ENCODE results near the gene PDIA3. TPM values are rescaled to one million over a fixed set of nuclear protein-coding genes. Genes with fewer than 3 reads are reported as not detected.

The PDIA3 gene
- total RNA-seq, 2 experiments from 2014 or later, result 306 to 313 TPM

DNA sequence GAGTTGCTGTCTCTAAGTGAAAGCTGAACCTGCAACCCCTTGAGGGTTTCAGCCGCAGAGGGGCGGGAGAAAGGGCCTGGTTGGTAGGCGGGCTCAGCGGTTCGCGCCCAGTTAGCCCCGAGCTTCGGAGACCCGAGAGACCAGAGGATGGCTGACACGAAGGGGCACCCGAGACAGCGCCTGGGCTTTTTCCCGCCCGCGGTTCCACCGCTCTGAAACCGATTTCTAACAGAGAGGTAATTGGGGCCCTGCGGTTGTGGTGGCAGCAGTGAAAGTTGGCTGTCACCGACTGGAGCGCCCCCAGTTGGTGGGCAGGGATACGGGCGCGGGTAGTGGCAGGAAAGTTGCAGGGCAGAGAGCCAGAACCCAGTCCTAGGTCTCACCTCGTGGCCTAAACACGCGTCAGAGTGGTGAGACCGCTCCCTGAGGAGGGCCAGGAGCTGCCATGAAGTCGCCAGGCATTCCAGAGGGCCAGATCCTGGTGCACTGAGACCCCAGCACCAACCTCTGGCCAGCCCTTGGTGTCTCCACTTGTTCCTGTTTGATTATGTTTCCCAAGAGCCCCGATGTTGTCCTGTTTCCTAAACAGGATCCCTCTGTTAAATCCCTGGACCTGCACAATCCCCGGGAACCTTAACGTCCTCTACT lies 31.2 kb downstream of the PDIA3 start:
- peak; percentile 91 for DNase-seq
- ATAC-seq, result peak; percentile 88
- POLR2A ChIA-PET, result interaction anchor here (0.6 to 2.7 kb wide), 13 partner anchors 12 to 461 kb away, joined by 3 to 18 read pairs (median 6); partner anchors contain the start of genes HYPK, MFAP1, SERF2 and SERINC4

DNA sequence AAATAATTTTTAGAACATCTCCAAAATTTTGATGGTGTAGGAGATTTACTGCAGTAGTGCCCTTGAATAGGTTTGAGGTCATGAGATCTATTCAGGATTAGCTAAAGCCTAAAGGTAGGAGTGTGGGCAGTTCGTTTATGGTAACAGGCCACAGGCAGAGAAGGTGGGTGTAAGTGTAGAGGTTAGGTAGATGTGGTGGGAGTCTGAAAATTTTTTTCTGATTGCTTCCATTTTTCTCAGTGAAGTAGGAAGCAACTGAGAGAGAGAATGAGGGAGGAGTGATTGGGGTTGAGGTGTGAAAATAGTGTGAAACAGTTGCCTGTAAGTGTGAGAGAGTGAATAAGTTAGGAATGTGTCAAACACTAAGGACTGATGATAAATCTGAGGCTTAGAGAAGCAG lies 32.8 kb downstream of the PDIA3 start:
- H3K27me3 Mint-ChIP-seq (ENCODE audit: low read depth), result no peaks in the 10 kb centered on the region
- no peak overlapping the region for H3K4me3 Mint-ChIP-seq
- peaks cover 10% of the 10 kb centered on the region for H3K36me3 Mint-ChIP-seq (ENCODE audit: low read depth)
- peaks cover 28% of the 10 kb centered on the region for H3K4me1 Mint-ChIP-seq (ENCODE audit: low read depth)
- ChIA-PET POLR2A (no interaction called here), CTCF (interaction anchor here (3.6 kb wide), 1 partner anchor 11 kb away, joined by 42 read pairs; the partner anchor contains the start of gene SERF2)
- DNase-seq (no peak), ATAC-seq (no peak)
- H3K9me3 Mint-ChIP-seq (ENCODE audit: insufficient read depth), result no peaks in the 10 kb centered on the region
- H3K27ac Mint-ChIP-seq, result peak overlapping the region; percentile 40

More for the DNA sequence above, 31.2 kb downstream of the PDIA3 start:
- no peaks in the 10 kb centered on the region for H3K27me3 Mint-ChIP-seq (ENCODE audit: low read depth)
- peak overlapping the region; percentile 95 for H3K27ac Mint-ChIP-seq
- peaks cover 26% of the 10 kb centered on the region for H3K36me3 Mint-ChIP-seq (ENCODE audit: low read depth)
- CTCF ChIA-PET, result interaction anchor here (0.5 to 3.6 kb wide), 19 partner anchors 9 to 278 kb away, joined by 3 to 42 read pairs (median 6); partner anchors contain the start of genes HYPK, MFAP1, PDIA3 and SERF2
- peaks cover 28% of the 10 kb centered on the region for H3K4me1 Mint-ChIP-seq (ENCODE audit: low read depth)
- H3K4me3 Mint-ChIP-seq, result peak overlapping the region; percentile 92
- H3K9me3 Mint-ChIP-seq (ENCODE audit: insufficient read depth), result no peaks in the 10 kb centered on the region

DNA sequence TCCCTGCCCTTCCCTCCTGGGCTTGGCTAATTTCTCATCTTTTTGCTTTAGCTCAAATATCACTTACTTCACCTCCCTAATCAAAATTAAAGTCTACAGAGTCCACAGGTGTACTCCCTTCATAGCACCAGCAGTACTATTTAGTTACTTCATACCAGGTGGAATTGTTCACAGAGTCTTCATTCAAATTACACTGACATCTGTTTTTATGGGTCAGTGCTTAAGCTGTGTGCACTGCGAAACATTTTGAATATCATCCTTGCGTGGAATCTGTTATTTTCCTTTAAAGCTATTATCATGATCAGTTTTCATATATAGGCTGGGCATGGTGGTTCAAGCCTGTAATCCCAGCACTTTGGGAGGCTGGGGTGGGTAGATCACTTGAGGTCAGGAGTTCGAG lies 43.2 kb downstream of the PDIA3 start:
- Mint-ChIP-seq H3K27ac (no peak overlapping the region), H3K4me3 (no peak overlapping the region), H3K36me3 (ENCODE audit: low read depth) (peaks cover 29% of the 10 kb centered on the region), H3K4me1 (ENCODE audit: low read depth) (peaks cover 22% of the 10 kb centered on the region), H3K9me3 (ENCODE audit: insufficient read depth) (no peaks in the 10 kb centered on the region), H3K27me3 (ENCODE audit: low read depth) (no peaks in the 10 kb centered on the region)
- DNase-seq (no peak), ATAC-seq (no peak)
- ChIA-PET CTCF (interaction anchor here (4.9 kb wide), 1 partner anchor 12 kb away, joined by 42 read pairs; the partner anchor contains the start of gene ELL3), POLR2A (interaction anchor here (0.9 kb wide), 1 partner anchor 12 kb away, joined by 4 read pairs; no protein-coding TSS in a partner anchor)

DNA sequence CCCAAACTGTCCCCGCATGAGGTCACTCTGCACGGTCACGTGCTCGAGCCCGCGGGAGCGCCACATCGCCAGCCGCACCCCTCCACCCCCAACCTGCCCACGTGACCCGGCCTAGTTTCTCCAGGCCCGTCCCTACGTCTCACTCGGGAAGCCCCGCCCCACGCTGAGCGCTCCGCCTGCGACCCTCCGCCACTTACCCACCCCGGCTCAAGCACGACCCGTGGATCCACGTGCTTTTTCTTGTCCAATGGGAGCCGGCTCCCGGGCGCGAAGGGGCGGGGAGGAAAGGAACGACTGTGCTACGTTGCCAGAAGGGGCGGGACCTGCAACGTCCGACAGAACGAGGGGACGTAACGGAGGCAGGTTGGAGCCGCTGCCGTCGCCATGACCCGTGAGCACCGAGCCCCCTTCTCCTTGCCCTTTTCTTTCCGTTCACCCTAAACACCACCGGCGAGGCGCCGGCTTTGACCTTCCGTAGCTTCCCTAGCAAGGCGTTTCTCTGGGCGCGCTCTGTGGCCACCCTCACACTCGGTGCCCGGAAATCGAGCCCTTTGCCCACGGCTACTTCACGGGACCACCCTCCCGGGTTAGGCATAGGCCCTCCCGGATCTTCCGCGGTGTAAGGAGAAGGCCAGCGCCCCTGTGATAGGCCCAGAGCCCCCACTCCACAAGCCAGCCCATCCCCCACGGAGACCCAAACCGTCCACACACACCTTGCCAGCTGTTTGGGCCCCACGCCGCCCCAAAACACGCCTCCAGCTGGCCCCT lies 45.9 kb downstream of the PDIA3 start, which contains the start of gene SERF2:
SERF2 (plus strand) TSS at position 328 of the 768 bp plus-strand sequence; CDS start at position 385, 57 bp downstream.
- Mint-ChIP-seq H3K9me3 (ENCODE audit: insufficient read depth) (no peaks in the 10 kb centered on the region), H3K4me1 (ENCODE audit: low read depth) (peaks cover 44% of the 10 kb centered on the region), H3K4me3 (peak within 1 kb of the TSS; percentile 96), H3K27me3 (ENCODE audit: low read depth) (no peaks in the 10 kb centered on the region), H3K27ac (peak within 1 kb of the TSS; percentile 98), H3K36me3 (ENCODE audit: low read depth) (peaks cover 48% of the 10 kb centered on the region)
- peak; percentile 100 for DNase-seq
- ChIA-PET POLR2A (interaction anchor here (0.5 to 3.7 kb wide), 8 partner anchors 9 to 932 kb away, joined by 3 to 21 read pairs (median 6); partner anchors contain the start of genes ELL3, HYPK, MFAP1 and PDIA3), CTCF (interaction anchor here (0.9 to 4.9 kb wide), 6 partner anchors 8 to 36 kb away, joined by 3 to 42 read pairs (median 4); partner anchors contain the start of genes ELL3, HYPK and SERINC4)
- peak; percentile 96 for ATAC-seq

DNA sequence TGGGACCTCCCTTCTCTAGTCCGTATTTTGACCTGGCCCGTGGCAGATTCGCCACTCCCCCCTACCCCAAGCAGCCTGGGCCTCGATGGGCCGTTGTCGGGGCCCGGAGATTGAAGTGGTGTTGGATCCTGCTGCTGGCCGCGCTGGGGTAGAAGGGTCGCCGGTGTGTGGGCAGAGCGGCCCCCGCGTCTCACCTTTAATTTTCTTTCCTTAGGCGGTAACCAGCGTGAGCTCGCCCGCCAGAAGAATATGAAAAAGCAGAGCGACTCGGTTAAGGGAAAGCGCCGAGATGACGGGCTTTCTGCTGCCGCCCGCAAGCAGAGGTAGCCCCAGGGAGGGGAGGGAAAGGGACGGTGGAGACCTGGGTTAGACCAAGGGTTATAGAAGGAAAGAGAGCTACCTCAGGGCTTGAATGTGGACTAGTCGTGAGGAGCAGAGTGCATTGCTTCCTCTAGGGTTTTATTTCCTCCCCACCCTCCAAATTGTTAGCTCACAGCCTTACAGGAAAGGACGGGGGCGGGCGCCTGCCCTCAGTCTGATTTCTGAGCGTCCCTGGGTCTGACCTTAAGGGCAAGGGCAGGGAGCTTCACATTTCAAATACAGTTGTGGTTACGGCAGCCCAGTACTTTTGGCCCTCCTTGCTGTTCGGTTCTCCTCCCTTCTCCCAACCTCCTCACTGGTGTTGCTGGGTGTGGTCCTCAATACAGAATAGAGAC lies 46.7 kb downstream of the PDIA3 start:
- DNase-seq (peak; percentile 51), ATAC-seq (no peak)
- H3K36me3 Mint-ChIP-seq (ENCODE audit: low read depth), result peaks cover 51% of the 10 kb centered on the region
- H3K27me3 Mint-ChIP-seq (ENCODE audit: low read depth), result no peaks in the 10 kb centered on the region
- H3K4me3 Mint-ChIP-seq, result peak overlapping the region; percentile 96
- peaks cover 44% of the 10 kb centered on the region for H3K4me1 Mint-ChIP-seq (ENCODE audit: low read depth)
- H3K9me3 Mint-ChIP-seq (ENCODE audit: insufficient read depth), result no peaks in the 10 kb centered on the region
- POLR2A ChIA-PET, result interaction anchor here (0.5 to 3.7 kb wide), 10 partner anchors 9 to 931 kb away, joined by 3 to 21 read pairs (median 6); partner anchors contain the start of genes ELL3, HYPK, MFAP1 and PDIA3
- peak overlapping the region; percentile 98 for H3K27ac Mint-ChIP-seq
- CTCF ChIA-PET, result interaction anchor here (0.8 to 1.4 kb wide), 5 partner anchors 16 to 35 kb away, joined by 3 to 9 read pairs (median 3); partner anchors contain the start of gene ELL3

DNA sequence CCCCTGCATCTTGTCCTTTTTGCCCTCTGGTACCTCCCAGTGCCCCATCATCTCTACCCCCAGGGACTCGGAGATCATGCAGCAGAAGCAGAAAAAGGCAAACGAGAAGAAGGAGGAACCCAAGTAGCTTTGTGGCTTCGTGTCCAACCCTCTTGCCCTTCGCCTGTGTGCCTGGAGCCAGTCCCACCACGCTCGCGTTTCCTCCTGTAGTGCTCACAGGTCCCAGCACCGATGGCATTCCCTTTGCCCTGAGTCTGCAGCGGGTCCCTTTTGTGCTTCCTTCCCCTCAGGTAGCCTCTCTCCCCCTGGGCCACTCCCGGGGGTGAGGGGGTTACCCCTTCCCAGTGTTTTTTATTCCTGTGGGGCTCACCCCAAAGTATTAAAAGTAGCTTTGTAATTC lies 47.4 kb downstream of the PDIA3 start:
- no peak for DNase-seq
- peaks cover 48% of the 10 kb centered on the region for H3K4me1 Mint-ChIP-seq (ENCODE audit: low read depth)
- CTCF ChIA-PET, result interaction anchor here (0.8 to 3.6 kb wide), 6 partner anchors 17 to 34 kb away, joined by 3 to 17 read pairs (median 4); partner anchors contain the start of gene ELL3
- H3K27me3 Mint-ChIP-seq (ENCODE audit: low read depth), result no peaks in the 10 kb centered on the region
- H3K4me3 Mint-ChIP-seq, result peak overlapping the region; percentile 96
- no peaks in the 10 kb centered on the region for H3K9me3 Mint-ChIP-seq (ENCODE audit: insufficient read depth)
- peak overlapping the region; percentile 98 for H3K27ac Mint-ChIP-seq
- H3K36me3 Mint-ChIP-seq (ENCODE audit: low read depth), result peaks cover 57% of the 10 kb centered on the region
- ATAC-seq, result no peak
- POLR2A ChIA-PET, result interaction anchor here (0.7 to 3.7 kb wide), 8 partner anchors 8 to 47 kb away, joined by 3 to 21 read pairs (median 6); partner anchors contain the start of genes ELL3, HYPK, MFAP1 and PDIA3

DNA sequence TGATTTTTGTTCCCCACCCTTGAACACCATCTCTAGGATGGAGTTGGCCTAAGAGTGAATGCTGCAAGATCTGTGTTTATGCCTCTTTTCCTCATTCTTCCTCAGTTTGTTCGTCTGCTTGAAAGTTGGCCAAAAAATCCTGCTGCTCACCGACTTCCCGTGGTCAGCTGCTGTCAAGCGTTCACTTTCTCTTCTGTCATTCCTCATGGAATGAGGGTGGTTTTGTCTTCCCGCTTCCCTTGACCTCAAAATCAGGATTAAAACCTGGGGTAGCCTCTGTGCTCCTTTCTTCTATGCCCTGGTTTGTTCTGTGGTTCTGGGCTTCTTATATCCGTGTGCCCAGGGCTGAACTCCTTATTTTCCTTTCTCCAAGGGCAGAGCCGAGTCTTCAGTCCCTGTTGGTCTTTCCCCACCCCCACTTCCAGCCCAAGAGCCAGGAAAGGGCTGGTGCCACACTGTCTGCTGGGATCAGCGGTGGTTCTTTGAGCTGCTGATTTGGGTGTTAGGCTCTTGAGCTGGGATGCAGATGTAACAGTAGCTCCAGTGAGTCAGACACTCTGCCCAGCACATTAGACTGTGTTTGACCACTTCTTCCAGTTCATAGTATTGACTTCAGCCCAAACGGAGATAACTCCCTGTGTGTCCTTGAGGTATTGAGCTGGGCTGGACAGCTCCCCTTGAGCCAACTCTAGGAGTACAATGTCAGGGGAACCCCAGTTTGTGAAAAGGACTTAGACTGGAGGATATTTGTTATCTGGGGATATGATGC lies 48.2 kb downstream of the PDIA3 start:
- H3K4me1 Mint-ChIP-seq (ENCODE audit: low read depth), result peaks cover 49% of the 10 kb centered on the region
- H3K9me3 Mint-ChIP-seq (ENCODE audit: insufficient read depth), result no peaks in the 10 kb centered on the region
- ATAC-seq (no peak), DNase-seq (no peak)
- peak overlapping the region; percentile 57 for H3K27ac Mint-ChIP-seq
- peak overlapping the region; percentile 96 for H3K4me3 Mint-ChIP-seq
- ChIA-PET CTCF (interaction anchor here (3.6 kb wide), 1 partner anchor 18 kb away, joined by 17 read pairs; the partner anchor contains the start of gene ELL3), POLR2A (interaction anchor here (2.0 kb wide), 2 partner anchors 30 kb away, joined by 9 to 11 read pairs; partner anchors contain the start of gene MFAP1)
- no peaks in the 10 kb centered on the region for H3K27me3 Mint-ChIP-seq (ENCODE audit: low read depth)
- peaks cover 63% of the 10 kb centered on the region for H3K36me3 Mint-ChIP-seq (ENCODE audit: low read depth)

DNA sequence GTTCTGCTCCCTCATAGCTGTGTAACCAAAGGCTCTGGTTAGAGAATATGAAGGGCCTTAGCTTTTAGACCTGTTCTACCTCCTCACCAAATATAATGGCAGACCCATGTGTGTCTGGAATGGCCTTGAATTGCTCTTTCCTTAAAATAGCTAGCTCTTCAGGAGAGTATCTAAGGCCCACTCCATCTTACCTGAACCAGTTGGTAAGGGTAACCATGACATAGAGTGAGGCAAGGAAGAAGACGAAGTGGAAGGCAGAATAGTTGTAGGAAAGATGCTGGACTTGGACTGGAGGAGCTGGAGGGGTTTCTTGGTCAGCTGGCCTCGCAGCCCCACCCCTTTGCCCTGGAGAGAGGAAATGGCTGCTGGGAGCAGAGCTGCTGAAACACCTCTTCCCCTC lies 49.0 kb downstream of the PDIA3 start:
- Mint-ChIP-seq H3K9me3 (ENCODE audit: insufficient read depth) (no peaks in the 10 kb centered on the region), H3K4me3 (no peak overlapping the region), H3K4me1 (ENCODE audit: low read depth) (peaks cover 57% of the 10 kb centered on the region), H3K27me3 (ENCODE audit: low read depth) (no peaks in the 10 kb centered on the region), H3K27ac (no peak overlapping the region), H3K36me3 (ENCODE audit: low read depth) (peaks cover 71% of the 10 kb centered on the region)
- ChIA-PET POLR2A (interaction anchor here (2.0 kb wide), 1 partner anchor 29 kb away, joined by 9 read pairs; the partner anchor contains the start of gene MFAP1), CTCF (interaction anchor here (2.1 to 3.6 kb wide), 2 partner anchors 18 to 25 kb away, joined by 5 to 17 read pairs; partner anchors contain the start of gene ELL3)
- no peak for ATAC-seq
- no peak for DNase-seq

DNA sequence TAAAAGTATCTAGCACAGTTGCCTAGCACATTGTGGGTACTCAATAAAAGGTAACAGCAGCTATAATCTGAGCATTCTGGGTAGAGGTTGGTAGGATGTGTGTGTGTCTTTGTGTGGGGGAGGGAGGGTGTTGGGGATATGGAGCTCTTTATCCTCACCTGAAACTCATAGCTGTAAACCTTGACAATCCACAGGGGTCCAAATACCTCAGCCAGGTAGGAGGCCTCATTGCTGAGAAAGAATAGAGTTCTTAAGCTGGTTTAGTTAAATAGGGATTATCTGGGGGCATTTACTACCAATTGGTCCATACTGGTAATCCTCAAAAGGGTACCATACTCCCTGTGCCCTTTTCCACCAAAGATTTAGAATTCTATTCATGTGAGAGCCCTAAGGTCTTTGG lies 49.8 kb downstream of the PDIA3 start:
- CTCF ChIA-PET, result interaction anchor here (2.1 to 3.6 kb wide), 2 partner anchors 19 to 26 kb away, joined by 5 to 17 read pairs; partner anchors contain the start of gene ELL3
- Mint-ChIP-seq H3K4me3 (no peak overlapping the region), H3K27ac (peak overlapping the region; percentile 2), H3K9me3 (ENCODE audit: insufficient read depth) (no peaks in the 10 kb centered on the region), H3K4me1 (ENCODE audit: low read depth) (peaks cover 63% of the 10 kb centered on the region), H3K36me3 (ENCODE audit: low read depth) (peaks cover 79% of the 10 kb centered on the region), H3K27me3 (ENCODE audit: low read depth) (no peaks in the 10 kb centered on the region)
- DNase-seq (no peak), ATAC-seq (no peak)
- POLR2A ChIA-PET, result interaction anchor here (2.0 kb wide), 1 partner anchor 29 kb away, joined by 9 read pairs; the partner anchor contains the start of gene MFAP1

DNA sequence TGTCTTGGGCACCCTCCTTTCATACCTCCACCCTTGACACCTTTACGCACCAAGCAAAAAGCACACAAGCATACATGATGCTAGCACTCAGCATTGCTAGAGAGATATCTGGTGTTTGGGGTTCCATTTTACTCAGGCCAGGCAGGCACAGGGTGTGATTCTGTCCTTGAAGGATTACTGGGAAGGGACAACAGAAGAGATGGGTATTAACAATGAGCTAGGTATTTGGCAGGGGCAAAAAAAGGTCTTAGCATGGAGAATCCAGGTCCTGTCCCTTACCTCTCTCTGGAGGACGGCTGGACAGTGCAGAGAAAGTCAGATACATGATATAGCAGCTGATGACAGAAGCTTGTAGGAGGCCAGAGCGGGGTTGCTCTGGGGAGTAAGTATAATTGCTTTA lies 50.3 kb downstream of the PDIA3 start:
- Mint-ChIP-seq H3K9me3 (ENCODE audit: insufficient read depth) (no peaks in the 10 kb centered on the region), H3K36me3 (ENCODE audit: low read depth) (peaks cover 84% of the 10 kb centered on the region), H3K27ac (peak overlapping the region; percentile 26), H3K4me1 (ENCODE audit: low read depth) (peaks cover 66% of the 10 kb centered on the region), H3K4me3 (no peak overlapping the region), H3K27me3 (ENCODE audit: low read depth) (no peaks in the 10 kb centered on the region)
- no peak for DNase-seq
- POLR2A ChIA-PET, result interaction anchor here (1.0 to 2.0 kb wide), 3 partner anchors 12 to 28 kb away, joined by 3 to 9 read pairs (median 4); partner anchors contain the start of gene MFAP1
- CTCF ChIA-PET, result interaction anchor here (0.6 to 3.6 kb wide), 3 partner anchors 20 to 1395 kb away, joined by 3 to 17 read pairs (median 5); partner anchors contain the start of gene ELL3
- no peak for ATAC-seq
